GM21360 (cell line): ENCODE measurements around the gene RUNX1.
"Not testable (repeated sequence)": the region's sequence is repeated elsewhere in the genome, so short reads cannot be mapped to it uniquely, and the experiment has no call there.

Experiments
- ATAC-seq: cut with Tn5 transposase; IDR thresholded peaks from one replicate; pipeline ENCODE4 v1.9.1; 2021; ENCODE audit warnings: mild to moderate bottlenecking, moderate library complexity; ENCODE audit not compliant: unreplicated experiment

Gene RUNX1

DNA sequence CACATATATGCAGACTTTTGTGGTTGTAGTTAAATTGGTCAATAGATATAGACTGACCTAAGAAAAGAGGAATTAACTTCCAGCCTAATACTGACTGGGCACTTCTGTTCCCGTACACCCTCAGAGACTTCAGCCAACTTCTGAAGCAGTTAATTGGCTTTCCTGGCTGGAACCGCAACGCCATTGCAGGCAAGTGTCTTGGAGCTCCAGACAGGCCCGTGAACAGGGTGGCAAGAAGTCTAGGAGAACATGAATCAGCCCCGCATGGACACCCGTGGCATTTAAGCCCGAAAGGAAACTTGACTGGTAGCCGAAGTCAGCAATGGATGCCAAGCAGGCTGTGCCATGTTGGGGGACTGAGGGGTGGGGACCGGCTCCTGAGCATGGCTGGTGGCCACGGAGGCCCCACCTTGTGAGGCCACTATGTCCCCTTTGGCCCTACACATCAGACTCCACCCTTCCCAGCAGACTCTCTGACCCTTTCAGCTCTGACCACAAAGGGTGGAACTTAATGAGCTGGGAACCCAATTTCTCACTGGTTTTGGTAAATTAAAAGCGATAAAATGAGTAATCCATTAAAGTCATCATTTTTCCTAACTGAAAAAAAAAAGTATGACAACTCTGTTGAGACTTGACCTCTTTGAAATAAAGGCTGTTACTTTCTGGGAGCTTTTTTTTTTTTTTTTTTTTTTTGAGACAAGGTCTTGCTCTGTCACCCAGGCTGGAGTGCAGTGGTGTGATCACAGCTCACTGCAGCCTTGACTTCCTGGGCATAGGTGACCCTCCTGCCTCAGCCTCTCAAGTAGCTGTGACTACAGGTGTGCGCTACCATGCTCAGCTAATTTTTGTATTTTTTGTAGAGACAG, 54.1 kb downstream of the RUNX1 start:
- ATAC-seq: no peak

DNA sequence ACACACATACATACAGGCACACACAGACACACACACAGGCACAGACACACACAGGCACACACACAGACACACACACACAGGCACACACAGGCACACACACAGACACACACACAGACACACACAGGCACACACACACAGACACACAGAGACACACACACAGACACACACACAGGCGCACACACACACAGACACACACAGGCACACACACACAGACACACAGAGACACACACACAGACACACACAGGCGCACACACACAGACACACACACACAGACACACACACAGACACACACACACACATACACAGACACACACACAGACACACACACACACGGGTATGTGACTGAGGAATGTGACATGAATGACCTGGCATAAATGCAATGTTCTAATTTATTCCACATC, 55.6 kb downstream of the RUNX1 start:
- ATAC-seq: not testable (repeated sequence)

DNA sequence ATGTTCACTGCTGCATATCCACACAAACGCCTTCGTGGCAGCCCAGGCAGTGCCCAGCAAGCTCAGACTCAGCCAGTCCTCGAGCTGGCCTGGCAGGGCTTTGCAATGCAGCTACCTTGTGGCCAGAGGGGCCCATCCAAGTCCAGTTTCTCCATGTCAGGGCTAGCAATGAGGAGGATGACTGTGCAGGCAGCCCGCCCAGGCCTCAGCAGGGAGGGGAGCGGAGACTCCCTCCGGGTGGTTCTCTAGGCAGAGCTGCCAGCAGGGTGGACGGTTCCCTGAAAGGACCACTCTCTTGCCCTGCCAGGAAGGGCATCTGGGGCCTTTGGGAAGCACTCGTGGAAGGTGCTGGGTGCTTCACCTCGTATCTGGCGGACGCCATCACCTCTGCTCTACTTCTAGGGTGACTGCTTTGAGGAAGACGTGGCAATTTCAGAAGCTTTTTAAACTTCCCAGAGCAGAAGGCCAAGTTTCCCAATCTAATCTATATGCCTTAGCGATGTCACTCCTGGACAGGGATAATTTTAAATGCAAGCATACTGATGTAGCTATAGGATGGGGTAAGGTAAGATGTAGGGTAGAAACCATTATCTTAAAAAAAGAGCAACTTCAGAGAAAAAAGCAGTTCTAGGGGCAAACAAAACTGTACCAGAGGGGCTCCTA, 56.2 kb downstream of the RUNX1 start:
- no peak for ATAC-seq

DNA sequence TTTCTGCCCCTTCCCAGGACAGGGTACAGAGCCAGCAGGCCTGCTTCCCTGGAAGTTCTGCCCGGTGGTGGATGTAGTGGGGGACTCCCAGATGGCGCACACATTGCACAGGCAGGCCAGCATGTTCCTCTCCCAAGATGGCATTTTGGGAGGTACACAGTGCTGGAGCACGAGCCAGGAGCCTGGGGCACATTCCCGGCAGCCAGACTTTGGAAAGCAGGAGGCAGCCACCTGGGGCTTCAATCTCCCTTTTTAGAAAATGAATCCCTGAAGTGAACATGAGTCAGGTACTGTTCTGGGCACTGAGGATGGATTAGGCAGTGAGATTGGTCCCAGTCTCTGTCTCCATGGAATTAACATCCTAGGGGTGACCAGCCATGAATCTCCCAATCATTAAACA, 56.9 kb downstream of the RUNX1 start:
- ATAC-seq: no peak

DNA sequence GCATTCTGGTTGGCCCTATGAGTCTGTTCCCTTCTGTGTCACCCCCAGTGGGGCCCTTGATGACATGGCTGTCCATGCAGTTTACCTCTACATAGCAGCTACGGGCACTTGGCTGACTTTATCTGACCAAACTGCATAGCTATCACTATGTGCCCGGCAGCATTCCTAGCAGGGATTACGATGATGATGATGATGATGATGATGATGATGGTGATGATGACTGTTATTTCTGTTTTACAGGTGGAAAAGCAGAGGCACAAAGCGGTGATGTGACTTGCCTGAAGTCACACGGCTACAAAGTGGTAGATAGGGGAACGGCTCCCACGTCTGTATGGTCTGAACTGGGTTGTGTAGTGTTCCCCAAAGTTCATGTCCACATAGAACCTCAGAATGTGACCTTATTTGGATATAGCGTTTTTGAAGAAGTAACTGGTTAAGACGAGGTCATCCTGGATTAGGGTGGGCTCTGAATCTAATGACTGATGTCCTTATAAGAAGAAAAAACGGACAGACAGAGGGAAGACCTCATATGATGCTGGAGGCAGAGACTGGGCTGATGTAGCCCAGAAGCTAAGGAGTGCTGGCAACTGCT, 57.6 kb downstream of the RUNX1 start:
- no peak for ATAC-seq

DNA sequence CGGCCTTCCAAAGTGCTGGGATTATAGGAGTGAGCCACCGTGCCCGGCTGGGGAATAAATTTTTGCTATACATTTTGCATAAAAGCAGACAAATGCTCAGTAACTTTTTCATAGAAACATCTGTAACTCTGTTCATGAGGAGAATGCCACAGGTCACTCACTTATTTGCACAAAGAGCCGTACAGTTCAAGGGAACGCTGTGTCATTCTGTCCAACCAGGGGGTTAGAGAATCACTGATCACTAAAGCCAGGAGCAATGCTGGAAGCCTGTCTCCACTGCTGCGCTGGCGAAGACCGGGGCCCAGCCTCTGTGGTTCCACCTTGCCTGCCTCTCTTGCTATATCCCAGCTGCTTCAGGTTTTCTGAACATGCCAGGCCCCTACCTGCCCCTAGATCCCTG, 58.3 kb downstream of the RUNX1 start:
- ATAC-seq: no peak

DNA sequence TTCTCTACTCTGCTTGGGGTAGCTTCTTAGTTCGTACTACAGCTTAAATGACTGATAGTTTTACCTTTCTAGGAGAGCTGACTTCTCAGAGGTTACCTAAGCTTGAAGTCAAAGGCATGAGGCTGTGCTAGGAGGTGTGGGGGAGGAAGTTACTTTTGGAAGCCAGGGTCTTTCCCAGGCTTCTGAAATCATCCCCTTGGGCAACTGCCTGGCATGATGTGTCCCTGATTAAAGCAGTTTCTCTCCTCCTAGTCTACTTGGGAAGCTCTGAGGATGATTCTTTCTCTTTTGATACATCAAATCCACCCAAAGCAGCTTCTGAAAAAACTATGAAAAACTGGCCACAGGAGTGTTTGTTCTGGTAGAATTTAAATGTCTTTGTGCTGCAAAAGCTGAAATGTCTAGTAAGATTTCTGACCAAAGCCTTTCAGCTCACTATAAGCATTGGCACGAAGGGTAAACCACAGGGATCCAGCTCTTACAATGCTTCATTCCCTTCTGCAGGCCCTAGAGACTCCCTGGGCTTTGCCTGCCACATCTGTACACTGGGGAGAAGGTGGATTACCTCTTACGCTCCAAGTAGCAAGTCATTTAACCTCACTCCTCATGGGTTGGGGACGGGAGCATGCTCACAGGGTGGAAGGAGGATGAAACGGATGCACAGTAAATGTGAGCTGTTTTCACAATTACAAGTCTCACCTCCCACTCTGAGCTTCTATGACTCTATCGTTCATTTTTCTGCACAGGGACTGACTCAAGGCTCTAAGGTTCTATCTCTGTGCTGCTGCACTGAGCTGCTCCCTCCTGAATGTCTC, 59.6 kb downstream of the RUNX1 start:
- ATAC-seq: no peak

DNA sequence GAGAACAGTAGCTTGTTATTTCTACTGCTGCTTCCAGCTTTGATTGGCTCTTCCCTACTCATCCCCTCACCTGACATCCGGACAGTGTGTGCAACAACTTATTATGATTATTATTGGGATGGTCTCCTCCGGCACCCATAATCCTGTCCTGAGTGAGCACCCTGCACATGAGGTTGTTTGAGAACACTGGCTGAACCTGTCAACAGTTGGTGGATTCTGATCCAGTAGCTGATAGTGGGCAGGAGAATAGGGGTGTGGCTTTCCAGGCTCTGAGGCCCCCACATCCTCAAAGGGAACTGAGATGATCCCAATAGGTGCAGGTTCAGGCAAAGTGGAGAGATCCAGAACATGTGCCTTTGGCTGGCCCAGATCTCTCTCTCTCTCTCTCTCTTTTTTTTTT, 60.5 kb downstream of the RUNX1 start:
- no peak for ATAC-seq

DNA sequence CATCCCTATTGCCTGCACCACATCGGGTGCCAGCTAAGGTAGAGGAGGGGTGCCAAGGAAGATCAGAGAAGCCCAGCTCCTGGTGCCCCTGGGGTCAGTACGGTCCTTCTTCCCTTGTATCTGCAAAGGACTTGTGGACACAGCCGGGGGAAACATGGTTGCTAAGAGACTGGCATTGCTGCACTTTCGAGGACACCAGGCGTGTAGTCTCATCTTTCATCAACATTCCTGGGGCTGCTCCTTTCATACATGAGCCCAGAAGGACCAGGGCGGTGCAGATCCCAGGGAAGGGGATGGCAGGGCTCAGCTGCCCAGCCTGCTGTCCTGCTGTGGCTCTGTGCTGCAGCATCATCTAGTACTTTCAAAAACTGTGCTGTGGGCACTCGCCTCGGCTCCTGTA, 61.0 kb downstream of the RUNX1 start:
- ATAC-seq: no peak

DNA sequence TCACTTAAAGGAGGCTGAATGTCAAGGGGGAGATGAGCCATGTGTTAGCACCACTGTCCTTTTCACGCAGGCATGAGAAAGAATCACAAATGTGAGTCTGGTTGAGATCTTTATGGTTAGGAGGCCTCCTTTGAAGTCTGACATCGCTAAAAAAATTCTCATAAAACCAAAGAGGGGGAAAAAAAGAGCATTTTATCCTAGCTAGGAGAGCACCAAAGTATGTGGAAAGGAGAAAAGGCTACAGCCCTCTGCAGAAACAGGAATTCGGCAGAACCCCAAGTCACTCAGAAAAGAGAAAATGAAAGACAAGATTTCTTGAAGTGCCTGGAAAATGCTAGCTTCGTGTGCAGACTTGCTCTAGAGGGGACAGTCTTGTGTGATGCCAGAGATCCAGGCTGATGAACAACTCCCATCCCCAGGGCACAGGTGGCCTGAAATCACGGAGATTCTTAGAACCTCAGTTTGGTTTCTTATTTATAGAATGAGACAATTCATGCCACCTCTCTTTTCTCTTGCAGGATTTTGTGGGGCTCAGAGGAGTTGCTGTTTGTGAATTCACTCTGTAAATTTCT, 61.5 kb downstream of the RUNX1 start:
- ATAC-seq: peak; percentile 7

DNA sequence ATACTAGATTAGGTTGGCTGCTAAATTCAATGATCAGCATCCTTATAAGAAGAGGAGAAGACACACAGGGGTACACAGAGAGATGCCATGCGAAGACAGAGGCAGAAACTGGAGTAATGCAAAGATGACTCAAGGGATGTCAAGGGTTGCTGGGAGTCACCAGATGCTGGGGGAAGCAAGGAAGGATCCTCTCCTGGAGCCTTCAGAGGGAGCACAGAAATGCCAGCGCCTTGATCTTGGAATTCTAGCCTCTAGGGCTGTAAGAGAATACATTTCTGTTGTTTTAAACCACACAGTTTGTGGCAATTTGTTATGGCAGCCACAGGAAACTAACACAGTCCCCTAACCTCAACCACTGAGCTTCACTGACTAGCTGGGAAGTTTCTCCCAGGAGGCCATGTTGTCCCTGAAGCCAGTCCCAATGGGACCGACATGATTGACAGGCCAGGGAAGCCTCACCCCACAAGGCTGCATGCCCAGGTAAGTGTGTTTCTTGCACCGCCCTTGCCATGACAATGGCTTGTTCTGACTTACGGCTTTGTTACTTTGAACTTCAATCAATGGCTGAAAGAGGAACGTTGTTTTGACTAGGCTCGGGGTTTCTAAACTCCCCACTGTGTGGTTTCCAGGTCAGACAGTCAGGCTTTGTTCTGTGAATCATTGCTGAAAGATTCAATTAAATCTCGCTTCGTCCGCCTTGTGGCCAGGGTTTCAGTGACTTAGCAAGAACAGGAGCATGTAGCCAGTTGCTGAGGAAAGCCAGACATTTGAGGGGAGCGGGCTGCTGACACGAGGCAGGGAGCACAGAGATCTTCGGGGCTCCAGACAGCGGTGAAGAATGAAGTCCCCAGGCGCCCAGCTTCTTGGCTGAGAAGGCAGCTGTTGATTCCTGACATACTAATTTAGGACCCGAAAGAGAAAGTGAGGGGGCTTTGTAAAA, 62.3 kb downstream of the RUNX1 start:
- peak; percentile 42 for ATAC-seq

DNA sequence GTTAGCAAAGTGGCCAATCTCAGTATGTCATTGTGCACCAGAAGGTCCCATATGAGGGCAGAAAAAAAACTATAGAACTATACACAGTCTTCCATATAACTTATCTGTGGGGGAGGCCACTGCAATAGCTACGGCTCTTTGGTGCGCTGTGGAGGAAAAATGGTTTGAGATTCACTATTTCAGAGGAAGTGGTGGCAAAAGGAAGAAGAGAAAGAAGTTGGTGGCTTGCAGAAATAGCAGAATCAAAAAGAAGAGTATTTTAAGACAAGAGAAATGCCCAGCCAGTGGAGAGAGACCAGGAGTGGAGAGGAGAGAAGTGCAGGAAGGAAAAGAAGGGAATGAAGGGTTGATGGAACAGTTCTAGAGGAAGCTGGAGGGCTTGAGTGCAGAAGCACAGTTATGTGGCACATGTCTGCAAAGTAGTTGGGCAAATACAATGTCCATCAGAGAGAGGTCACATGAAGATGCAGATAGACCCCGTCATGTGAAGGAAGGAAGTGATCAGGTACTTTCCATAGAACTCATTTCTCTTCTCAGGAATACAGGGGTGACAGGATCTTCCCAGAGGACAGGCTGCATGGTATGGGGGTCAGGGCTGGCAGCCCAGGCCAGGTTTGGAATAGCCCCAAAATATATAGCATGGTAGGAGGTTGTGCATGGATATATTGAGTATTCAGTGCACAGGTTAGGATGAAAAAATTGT, 64.6 kb downstream of the RUNX1 start:
- ATAC-seq: no peak

DNA sequence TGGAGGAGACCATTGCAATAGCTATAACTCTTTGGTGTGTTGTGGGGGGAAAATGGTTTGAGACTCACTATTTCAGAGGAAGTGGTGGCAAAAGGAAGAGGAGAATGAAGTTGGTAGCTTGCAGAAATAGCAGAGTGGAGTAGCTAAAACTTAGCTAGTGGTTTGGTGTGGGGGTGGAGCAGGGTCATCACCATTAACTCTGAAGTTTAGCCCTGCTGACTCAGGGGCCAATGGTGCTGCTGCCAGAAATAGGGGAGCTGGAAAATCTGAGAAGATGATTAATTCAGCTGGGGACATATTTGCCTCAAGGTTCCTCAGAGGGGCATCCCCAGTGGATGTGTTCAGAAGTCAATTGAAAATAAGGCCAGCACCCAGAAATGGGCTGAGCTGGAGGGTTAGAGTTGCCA, 65.4 kb downstream of the RUNX1 start:
- no peak for ATAC-seq

DNA sequence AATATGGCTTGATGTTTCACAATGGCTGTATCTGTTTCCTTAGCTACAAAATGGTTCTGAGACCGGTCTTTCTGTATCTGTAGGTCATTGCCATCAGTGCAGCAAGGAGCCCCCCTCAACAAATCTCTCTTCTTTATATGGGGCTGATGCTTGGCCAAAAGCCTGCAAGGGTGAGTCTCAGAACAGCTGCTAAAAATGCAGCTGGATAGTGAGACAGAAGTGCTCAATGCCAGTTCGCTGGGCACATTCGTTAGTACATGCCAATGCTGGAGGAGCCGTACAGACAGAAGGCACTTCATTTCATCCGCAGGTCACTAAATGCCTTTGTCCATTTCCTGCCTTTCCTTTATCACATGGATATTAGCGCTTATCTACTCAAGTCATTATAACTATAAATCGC, 67.3 kb downstream of the RUNX1 start:
- no peak for ATAC-seq

DNA sequence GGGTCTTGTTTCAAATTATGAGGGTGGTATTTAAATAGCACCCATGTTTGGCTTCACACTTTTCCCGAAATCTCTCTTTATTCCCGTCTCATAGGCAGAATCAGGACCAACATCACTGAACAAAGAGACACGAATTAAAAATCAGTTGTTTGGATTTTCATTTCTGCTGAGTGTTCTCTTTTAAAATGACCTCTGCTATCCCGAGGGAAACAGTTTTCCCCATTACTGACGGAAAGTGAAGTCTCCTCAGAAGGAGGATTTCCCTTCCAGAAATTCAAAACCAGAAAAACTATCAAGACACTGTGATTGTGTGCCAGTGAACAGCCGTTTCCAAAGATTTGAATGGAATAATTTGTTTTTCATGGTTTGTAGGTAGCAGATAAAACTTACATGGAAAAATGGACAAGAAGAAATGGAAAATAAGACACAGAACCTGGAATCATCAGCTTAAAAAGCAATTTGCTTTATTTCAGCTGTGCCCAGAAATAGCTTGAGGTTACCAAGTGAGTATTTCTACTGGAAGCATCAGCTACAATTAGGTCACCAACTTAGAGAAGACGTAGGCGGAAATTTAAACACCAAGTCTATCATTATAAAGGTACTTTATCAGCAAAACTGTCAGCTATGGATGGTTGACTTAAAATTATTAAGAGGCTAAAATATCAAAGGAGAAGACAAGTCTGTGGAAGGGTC, 68.5 kb downstream of the RUNX1 start:
- no peak for ATAC-seq

DNA sequence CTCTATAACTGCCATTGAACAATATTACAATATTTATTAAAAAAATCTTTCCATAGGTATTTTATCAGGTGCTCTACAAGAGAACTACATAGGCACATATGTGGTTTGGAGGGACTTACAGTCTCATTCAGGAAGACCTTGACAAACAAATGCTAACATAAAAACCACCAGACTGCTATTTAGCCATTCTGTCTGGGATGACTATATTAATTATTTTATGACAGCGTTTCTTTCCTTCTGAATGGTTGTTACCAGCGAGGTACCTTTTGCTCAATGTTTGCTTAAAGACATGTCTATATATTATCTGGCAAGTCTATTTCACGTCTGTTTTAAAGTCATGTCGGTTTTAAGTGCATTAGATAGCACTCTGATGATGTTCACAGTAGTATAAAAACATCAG, 69.7 kb downstream of the RUNX1 start:
- no peak for ATAC-seq

DNA sequence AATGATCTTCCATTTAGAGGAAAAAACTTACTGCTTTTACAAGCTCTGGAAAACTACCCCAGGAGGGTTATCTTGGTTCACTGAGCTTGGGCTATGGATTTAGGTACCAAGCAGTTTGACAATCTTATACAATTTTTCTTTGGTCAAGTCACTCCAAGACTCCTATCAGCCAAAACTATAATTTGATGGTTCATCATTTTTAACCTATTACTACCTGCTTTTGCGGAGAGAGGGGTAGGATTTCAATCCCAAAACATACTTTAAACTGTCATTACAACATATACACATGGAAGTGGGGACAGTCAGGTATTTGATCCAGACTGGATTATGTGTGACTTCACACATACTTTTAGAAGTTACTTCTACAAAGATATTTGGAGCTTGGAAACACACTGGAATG, 71.8 kb downstream of the RUNX1 start:
- no peak for ATAC-seq

DNA sequence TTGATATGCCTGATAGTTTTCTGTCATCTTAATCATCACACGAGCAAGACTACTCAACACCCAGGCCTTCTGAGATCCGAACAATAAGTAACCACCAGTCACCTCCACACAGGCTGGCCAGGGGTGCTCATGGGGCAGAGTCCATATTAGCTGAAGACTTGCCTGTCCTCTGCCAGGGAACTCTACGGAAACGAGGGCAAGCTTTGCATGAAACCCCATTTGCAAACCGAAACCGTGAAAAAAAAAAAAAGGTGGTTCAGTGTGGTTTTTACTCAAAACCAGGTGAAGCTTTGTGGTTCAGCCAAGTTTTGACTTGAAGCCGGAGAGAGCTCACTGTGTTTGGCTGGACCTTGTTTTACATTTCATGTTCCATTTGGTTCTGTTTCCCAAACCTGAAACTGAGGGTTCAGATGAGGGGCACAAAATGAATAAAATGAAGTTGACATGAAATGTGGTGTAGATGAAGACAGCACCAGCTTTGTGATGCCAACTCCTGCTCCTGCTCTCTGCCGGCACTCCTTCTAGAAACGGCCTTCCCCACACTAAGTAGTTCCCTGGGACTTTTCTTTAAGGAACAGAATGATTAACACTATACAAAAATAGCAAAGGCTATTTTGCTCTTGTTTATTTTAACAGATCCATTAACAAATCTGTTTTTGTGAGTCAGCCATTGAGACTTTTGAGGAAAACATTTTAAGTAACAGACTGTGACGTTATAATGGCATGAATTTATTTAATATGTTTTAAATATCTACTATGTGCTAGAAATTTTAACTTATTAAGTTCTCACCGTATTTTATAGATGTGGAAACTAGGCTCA, 74.7 kb downstream of the RUNX1 start:
- ATAC-seq: peak; percentile 71
